Activated T-cell treated with anti-CD3 and anti-CD28 coated beads for 24 hours (primary cell): ENCODE results near the gene ONECUT3.
A peak's percentile ranks its signal among the peaks of the same experiment; 100 is the strongest.
"Not testable (repeated sequence)": the region's sequence is repeated elsewhere in the genome, so short reads cannot be mapped to it uniquely, and the experiment has no call there.

Experiments
- DNase-seq: peaks from one replicate; pipeline ENCODE4 v3.0.0-alpha.2; 2020; ENCODE audit warnings: low read depth

Gene ONECUT3

GRCh38 chr19:1794424-1795172 is 41.3 kb downstream of the ONECUT3 start:
- DNase-seq = no peak

GRCh38 chr19:1796395-1797142 is 43.3 kb downstream of the ONECUT3 start:
- no peak for DNase-seq

- not testable (repeated sequence) for DNase-seq
These were observed 44.0 kb downstream of the ONECUT3 start for GRCh38 chr19:1797313-1797712.

- DNase-seq = no peak
These were observed 46.5 kb downstream of the ONECUT3 start for GRCh38 chr19:1799695-1800342.

GRCh38 chr19:1804858-1805257 is 51.6 kb downstream of the ONECUT3 start:
- DNase-seq = no peak

GRCh38 chr19:1805401-1806183 is 52.3 kb downstream of the ONECUT3 start:
- no peak for DNase-seq

- no peak for DNase-seq
These were observed 53.1 kb downstream of the ONECUT3 start for GRCh38 chr19:1806184-1807029.

- DNase-seq = no peak
These were observed 53.9 kb downstream of the ONECUT3 start for GRCh38 chr19:1807030-1807694.

GRCh38 chr19:1807695-1808394 is 54.5 kb downstream of the ONECUT3 start:
- no peak for DNase-seq

GRCh38 chr19:1808395-1808731 is 55.1 kb downstream of the ONECUT3 start:
- DNase-seq = no peak

- no peak for DNase-seq
These were observed 56.4 kb downstream of the ONECUT3 start for GRCh38 chr19:1809678-1810077.

GRCh38 chr19:1810439-1811160 is 57.3 kb downstream of the ONECUT3 start:
- no peak for DNase-seq

- DNase-seq = peak; percentile 39
These were observed 58.2 kb downstream of the ONECUT3 start for GRCh38 chr19:1811472-1811894.

- no peak for DNase-seq
These were observed 58.7 kb downstream of the ONECUT3 start, which contains the start of gene ATP8B3 for GRCh38 chr19:1811942-1812425. Gene ATP8B3, minus strand, starts transcription at chr19:1812276. Its CDS starts 540 bp downstream, at chr19:1811736.

GRCh38 chr19:1812426-1813191 is 59.3 kb downstream of the ONECUT3 start:
- peak; percentile 71 for DNase-seq

- DNase-seq = no peak
These were observed 60.2 kb downstream of the ONECUT3 start for GRCh38 chr19:1813192-1814182.

- no peak for DNase-seq
These were observed 61.1 kb downstream of the ONECUT3 start for GRCh38 chr19:1814391-1814790.
